Hematopoietic multipotent progenitor cell treated with erythropoietin and hydrocortisone succinate and interleukin-3 and kit ligand, for 4 days (in vitro differentiated cells): ENCODE data around the gene ANGEL1.

Experiments used
- DNase-seq: peaks from one replicate; pipeline ENCODE4 v3.0.0-alpha.2; 2015

Gene ANGEL1

DNA sequence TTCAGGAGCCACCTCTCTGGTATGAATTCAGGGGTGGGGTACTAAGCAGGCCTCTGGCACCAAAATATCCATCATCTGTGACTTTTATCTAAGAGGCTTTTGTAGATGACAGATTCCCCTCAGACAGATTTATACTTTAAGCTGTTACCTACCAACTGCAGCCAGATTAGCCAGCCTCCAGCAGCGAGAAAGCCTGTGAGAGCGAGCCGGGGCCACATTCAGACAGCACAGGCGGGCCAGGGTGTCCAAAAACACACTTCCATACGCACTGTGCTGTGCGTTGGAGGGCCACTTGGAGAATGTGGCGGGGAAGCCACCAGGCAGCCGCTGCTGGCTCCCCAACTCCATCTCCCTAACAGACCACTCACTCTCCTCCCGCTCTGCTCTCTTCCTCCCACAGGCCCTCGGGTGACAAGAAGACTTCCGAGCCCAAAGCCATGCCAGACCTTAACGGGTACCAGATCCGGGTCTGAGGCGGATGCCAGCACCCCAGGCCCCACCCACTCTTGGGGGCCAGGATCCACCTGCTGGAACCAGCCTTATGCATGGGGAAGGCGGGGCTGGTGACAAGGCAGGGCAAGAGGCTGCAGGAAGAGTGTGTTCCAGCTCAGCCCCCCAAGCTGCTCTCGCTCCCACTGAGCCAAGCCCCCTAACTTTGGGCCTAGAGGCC lies 34.0 kb downstream of the ANGEL1 start:
- no peak for DNase-seq

- DNase-seq: no peak
Measured at GRCh38 chr14:76777721-76778120, 35.0 kb downstream of the ANGEL1 start.

GRCh38 chr14:76776428-76777251 lies 36.0 kb downstream of the ANGEL1 start:
- DNase-seq: peak; percentile 72

- no peak for DNase-seq
Measured at GRCh38 chr14:76775695-76776427, 36.8 kb downstream of the ANGEL1 start.

- no peak for DNase-seq
Measured at GRCh38 chr14:76774821-76775694, 37.6 kb downstream of the ANGEL1 start.

DNA sequence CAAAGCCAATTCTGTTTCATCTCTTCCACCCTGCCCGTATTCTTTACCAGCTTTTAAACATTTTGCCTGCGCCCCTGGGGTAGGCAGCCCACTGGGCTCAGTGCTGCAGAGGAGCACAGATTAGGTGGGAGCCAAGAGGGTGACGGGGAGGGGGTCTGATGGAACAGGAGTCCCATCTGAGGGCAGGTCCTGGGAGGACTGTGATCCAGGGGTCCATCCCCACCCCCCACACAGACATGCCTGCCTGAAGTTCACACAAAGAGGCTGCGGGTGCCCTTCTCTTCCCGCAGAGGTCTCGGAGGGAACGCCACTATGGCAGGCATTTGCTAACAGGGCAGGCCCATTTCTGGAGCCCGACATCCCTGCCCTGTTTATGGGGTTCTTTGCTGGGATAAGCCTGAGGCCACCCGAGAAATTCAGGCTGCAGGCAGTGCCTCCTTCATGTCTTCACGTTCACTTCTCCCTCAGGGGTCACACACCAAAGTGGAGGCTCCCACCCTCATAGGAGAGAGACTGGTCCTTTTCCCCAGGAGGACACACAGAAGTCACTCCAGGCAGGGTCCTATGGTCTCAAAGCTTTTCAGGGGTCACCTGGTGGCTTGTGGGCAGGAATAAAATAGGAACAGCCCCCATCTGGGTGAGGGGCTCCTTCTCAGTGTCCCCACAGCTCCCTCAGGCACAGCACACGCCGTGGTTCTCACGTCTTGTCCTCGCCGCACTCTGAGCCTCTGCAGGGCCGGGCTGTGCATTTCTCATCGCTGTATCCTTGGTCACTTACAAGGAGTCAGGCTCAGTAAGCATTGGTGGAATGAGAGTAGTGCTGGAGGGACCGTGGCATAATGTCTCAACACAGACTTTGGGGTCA lies 38.5 kb downstream of the ANGEL1 start:
- DNase-seq: no peak

DNA sequence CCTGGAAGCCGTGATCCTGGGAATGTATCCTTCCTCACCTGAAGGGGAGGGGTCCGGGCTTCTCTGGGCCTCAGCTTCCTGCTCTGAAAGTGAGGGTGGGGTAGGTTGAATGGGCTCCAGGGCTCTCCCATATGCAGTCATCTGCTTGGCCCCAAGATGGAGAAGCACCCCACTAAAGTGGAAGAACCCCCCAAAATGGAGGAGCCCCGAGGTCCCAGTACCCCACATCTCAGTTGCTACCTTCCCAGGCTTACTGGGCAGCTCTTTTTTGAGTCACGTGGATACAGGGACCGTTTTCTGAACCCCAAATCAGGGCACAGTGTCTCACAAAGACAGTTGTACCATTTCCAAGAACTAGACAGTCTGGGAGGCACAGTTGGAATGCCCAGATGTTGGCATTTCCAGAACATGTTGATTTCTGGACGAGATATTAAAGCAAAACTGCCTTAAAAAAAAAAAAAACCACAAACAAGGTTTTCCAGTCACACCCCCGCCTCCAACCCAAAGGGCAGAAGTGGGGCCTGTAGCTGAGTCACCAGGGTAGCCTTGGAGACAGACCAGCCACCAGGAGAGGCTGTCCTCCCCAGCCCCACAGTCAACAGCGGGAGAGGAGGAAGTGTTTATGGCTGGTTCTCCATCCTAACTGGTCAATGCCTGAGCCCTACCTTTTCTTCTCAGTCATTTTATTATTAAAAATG lies 39.3 kb downstream of the ANGEL1 start:
- DNase-seq: peak; percentile 91

DNA sequence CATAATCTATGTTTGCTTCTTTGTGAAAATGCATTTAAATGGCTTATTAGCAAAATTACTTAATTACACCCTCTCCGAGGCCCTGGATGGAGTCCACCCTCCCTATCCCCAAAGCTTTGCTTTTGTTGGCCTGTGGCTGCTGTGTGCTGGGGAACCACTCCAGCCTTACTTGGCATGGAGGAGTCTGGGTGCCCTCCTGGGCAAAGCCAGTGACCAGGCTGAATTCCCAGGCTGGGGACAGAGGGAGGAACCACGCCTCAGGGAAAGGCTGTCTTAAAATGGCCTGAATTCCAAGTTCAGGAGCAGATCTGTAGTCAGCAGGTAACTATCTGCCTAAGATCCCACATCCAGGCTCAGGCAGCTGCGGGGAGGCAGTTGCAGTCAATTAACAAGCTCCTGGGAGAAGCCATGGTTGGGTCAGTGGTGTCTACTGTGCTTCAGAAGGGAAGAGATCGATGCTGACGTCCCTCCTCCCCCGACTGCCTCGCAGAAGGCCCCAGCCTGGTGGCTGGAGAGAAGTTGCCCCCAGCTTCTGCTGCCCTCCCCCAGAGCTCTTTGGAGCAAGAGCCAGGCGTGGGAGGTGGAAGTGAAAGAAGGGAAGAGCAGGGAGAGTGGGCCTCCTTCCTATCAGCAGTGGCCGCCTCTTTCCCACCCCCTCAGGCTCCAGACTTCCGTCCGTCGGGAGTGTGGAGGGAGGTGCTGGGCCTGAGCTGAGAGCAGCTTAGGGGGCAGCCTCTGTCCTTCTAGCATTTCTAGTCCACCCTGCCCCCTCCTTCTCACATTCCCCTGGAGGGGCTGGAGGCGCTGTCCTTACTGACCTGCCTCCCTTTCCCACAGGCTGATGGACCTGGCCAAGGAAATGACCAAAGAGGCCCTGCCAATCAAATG lies 40.1 kb downstream of the ANGEL1 start:
- DNase-seq: peak; percentile 29

GRCh38 chr14:76771437-76771980 lies 41.2 kb downstream of the ANGEL1 start:
- DNase-seq: no peak

- DNase-seq: no peak
Measured at GRCh38 chr14:76770521-76771436, 41.9 kb downstream of the ANGEL1 start.

- no peak for DNase-seq
Measured at GRCh38 chr14:76769636-76770292, 42.9 kb downstream of the ANGEL1 start.

DNA sequence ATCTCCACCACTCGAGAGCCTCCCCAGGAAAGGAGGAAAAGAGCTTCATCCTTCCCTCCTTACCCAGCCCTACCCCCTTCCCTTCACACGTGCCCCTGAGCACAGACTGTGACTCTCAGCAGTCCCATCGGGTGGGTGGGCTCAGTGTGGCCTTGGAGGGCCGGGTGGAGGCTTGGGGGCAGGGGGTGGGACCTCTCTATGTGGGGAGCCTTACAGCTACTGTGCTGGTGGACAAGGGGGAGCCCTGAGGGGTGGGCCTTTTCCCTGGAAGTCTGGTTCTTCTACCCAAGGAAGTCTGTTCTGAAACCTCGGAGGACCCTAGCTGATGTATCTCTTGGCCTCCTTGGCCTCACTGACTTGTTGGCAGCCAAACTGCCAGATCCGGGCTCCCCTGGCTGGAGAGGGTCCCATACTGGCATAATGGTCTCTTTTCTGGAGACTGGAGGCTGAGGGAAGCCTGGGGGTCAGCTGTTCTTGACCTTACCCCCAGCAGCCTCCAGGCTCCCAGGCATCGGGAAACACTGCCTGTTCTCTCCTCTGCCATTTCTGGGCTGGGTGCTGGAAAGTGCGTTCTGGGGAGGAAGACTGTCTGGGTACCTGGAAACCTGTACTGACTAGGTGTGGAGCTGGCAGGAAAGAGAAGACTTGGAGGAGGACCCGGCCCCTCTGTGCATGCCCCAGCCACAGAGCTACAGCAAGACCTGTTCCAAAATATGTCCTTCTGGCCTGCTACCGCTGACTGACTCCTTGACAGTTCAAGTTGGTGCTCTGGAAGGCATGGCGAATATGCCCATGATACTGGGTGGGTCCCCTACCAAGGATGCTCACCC lies 43.8 kb downstream of the ANGEL1 start:
- DNase-seq: no peak

GRCh38 chr14:76767681-76768656 lies 44.7 kb downstream of the ANGEL1 start:
- DNase-seq: peak; percentile 98

- no peak for DNase-seq
Measured at GRCh38 chr14:76765461-76765931, 47.2 kb downstream of the ANGEL1 start.
